Vagina (tissue), 2 donors: ENCODE measurements around the gene GID4.

Experiments used
- CTCF ChIP-seq, 3 experiments: fragments of 450-650 bp in 2 of 3; fragments of 200-600 bp in 1 of 3; sonication (generic) in 1 of 3; IDR thresholded peaks; one replicate each; pipeline ENCODE4 v1.5.1; 2017 to 2019; ENCODE audit warnings: antibody characterized with exemption in 3 of 3, mild to moderate bottlenecking in 2 of 3, moderate library complexity in 2 of 3
- POLR2A ChIP-seq, 2 donors: fragments of 450-650 bp; IDR thresholded peaks; one replicate each; pipeline ENCODE4 v1.6.1; 2017; ENCODE audit warnings: antibody characterized with exemption in 2 of 2, mild to moderate bottlenecking in 2 of 2, moderate library complexity in 2 of 2
- POLR2AphosphoS5 ChIP-seq, 2 donors: sonication (generic); formaldehyde crosslinking; IDR thresholded peaks; one replicate each; pipeline ENCODE4 v1.9.0; 2017; ENCODE audit warnings: antibody characterized with exemption in 2 of 2, mild to moderate bottlenecking in 2 of 2, low read depth in 1 of 2; ENCODE audit not compliant: insufficient read depth in 1 of 2

- no peak for TF ChIP-seq POLR2A (IDR thresholded peaks at IDR 0.05)
- no peak for TF ChIP-seq POLR2AphosphoS5 (IDR thresholded peaks at IDR 0.05; ENCODE audit: insufficient read depth in 1 of 2, low read depth in 1 of 2)
- TF ChIP-seq CTCF (IDR thresholded peaks at IDR 0.05) = no peak
Measured at GRCh38 chr17:17994271-17995069, 44.7 kb upstream of the GID4 start.
